ENCODE results near the gene BACH2. TPM values are rescaled to one million over a fixed set of nuclear protein-coding genes. Genes with fewer than 3 reads are reported as not detected.

The BACH2 gene
- polyA plus RNA-seq, 1 donor (not counting 4 experiments of a cell fraction or from before 2014, with no cell fraction given), result 0.50 TPM

DNA sequence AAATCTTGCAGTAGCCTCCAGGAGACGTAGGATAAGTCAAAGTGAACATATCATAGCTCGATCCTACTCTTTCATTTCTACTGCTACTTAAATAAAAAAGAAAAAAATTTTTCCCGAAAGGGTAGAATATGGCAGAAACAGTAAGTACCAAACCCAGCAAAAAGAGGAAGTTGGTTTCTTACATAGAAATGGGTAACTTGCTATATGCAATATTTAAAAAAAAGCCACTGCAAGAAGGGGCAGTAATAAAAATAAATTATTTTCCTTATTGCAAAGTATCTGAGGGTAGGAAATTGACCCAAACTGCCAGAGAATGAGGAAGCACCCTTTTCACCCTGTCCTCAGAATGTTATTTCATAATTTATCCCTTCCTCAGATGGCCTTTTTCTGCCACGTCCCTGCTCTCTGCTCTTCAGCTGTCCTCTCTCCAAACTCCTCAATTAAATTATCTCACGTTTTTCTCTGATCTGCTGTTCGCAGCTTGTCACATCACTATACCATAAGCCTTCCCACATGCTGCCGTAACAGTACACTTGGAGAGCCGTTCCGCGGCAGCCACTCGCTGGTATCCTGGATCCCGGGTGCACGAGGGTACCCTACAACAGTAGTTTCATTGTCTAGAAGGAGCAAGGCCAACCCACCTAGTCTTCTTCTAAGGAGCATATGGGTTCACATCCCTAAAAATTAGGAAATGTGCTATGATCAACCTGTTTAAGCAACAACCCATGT lies 149.6 kb downstream of the BACH2 start:
- Histone ChIP-seq H4K20me1 (ENCODE audit: control insufficient read depth, extremely low read depth, insufficient read depth, low read length) (no peaks in the 10 kb centered on the region), H3K9ac (ENCODE audit: control insufficient read depth, extremely low read depth, insufficient read depth, low read length) (no peak overlapping the region), H3K79me2 (ENCODE audit: control insufficient read depth, insufficient read depth, low read length) (no peaks in the 10 kb centered on the region), H3K4me3 (ENCODE audit: control insufficient read depth in 2 of 3, extremely low read depth in 1 of 3, insufficient read depth in 2 of 3, low read depth in 1 of 3, low read length in 3 of 3) (no peak overlapping the region), H3K9me1 (ENCODE audit: control insufficient read depth, extremely low read depth, insufficient read depth, low read length) (no peaks in the 10 kb centered on the region), H3K36me3 (ENCODE audit: control insufficient read depth in 2 of 2, extremely low read depth in 1 of 2, insufficient read depth in 2 of 2, low read length in 2 of 2) (no peaks in the 10 kb centered on the region), H3K4me2 (ENCODE audit: control insufficient read depth, extremely low read depth, insufficient read depth, low read depth, low read length) (no peak overlapping the region), H3K9me3 (ENCODE audit: control insufficient read depth, low read depth, low read length) (no peaks in the 10 kb centered on the region), H3K27me3 (ENCODE audit: control insufficient read depth, extremely low read depth, insufficient read depth, low read length) (no peaks in the 10 kb centered on the region), H2AFZ (ENCODE audit: control insufficient read depth, low read length) (no peak overlapping the region), H3K27ac (ENCODE audit: control insufficient read depth, insufficient read depth, low read length) (no peak overlapping the region), H3K4me1 (ENCODE audit: control insufficient read depth, extremely low read depth, insufficient read depth, low read length) (peaks cover 3% of the 10 kb centered on the region)
- TF ChIP-seq EZH2 (IDR thresholded peaks at IDR 0.05; ENCODE audit: low read length), result no peak
- TF ChIP-seq, protein P1, sequence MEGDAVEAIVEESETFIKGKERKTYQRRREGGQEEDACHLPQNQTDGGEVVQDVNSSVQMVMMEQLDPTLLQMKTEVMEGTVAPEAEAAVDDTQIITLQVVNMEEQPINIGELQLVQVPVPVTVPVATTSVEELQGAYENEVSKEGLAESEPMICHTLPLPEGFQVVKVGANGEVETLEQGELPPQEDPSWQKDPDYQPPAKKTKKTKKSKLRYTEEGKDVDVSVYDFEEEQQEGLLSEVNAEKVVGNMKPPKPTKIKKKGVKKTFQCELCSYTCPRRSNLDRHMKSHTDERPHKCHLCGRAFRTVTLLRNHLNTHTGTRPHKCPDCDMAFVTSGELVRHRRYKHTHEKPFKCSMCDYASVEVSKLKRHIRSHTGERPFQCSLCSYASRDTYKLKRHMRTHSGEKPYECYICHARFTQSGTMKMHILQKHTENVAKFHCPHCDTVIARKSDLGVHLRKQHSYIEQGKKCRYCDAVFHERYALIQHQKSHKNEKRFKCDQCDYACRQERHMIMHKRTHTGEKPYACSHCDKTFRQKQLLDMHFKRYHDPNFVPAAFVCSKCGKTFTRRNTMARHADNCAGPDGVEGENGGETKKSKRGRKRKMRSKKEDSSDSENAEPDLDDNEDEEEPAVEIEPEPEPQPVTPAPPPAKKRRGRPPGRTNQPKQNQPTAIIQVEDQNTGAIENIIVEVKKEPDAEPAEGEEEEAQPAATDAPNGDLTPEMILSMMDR (optimal IDR thresholded peaks at IDR 0.05 in 1 of 3, IDR thresholded peaks at IDR 0.05 in 1 of 3, conservative IDR thresholded peaks at IDR 0.05 in 1 of 3; ENCODE audit: extremely low read depth in 1 of 3, insufficient read depth in 2 of 3, low read length in 3 of 3), result no peak
- no peak for FAIRE-seq
- DNase-seq (ENCODE audit: low read depth, low spot score), result no peak
- dilution Hi-C loops (cut with MboI; ENCODE audit: extremely low pct_ligation_motif_present, low sequenced_read_pairs), result no loop called here

DNA sequence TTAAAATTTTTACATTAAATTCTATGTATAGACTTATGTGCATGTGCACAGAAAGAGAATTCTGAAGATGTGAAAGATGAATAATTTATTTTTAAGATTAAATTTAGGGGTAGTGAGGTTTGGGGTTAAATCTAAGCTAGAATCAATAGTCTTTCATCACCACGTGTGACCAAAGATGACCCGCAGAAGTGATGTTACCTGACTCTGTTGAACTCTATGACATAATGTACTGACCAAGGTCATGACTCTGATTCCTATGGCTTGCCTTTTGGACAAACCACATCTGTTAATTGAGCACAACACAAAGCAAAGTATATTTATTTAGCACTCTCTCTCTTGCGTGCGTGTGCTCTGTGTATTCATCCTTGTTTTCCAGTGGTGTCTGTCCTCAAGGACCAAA lies 150.6 kb downstream of the BACH2 start:
- peaks cover 3% of the 10 kb centered on the region for H3K4me1 ChIP-seq (ENCODE audit: control insufficient read depth, extremely low read depth, insufficient read depth, low read length)
- no peaks in the 10 kb centered on the region for H4K20me1 ChIP-seq (ENCODE audit: control insufficient read depth, extremely low read depth, insufficient read depth, low read length)
- FAIRE-seq, result no peak
- H3K4me2 ChIP-seq (ENCODE audit: control insufficient read depth, extremely low read depth, insufficient read depth, low read depth, low read length), result no peak overlapping the region
- no peak overlapping the region for H3K9ac ChIP-seq (ENCODE audit: control insufficient read depth, extremely low read depth, insufficient read depth, low read length)
- H3K36me3 ChIP-seq (ENCODE audit: control insufficient read depth in 2 of 2, extremely low read depth in 1 of 2, insufficient read depth in 2 of 2, low read length in 2 of 2), result no peaks in the 10 kb centered on the region
- no peak overlapping the region for H2AFZ ChIP-seq (ENCODE audit: control insufficient read depth, low read length)
- dilution Hi-C loops (cut with MboI; ENCODE audit: extremely low pct_ligation_motif_present, low sequenced_read_pairs), result no loop called here
- no peaks in the 10 kb centered on the region for H3K9me1 ChIP-seq (ENCODE audit: control insufficient read depth, extremely low read depth, insufficient read depth, low read length)
- no peak for DNase-seq (ENCODE audit: low read depth, low spot score)
- no peaks in the 10 kb centered on the region for H3K27me3 ChIP-seq (ENCODE audit: control insufficient read depth, extremely low read depth, insufficient read depth, low read length)
- no peaks in the 10 kb centered on the region for H3K9me3 ChIP-seq (ENCODE audit: control insufficient read depth, low read depth, low read length)
- H3K79me2 ChIP-seq (ENCODE audit: control insufficient read depth, insufficient read depth, low read length), result no peaks in the 10 kb centered on the region
- TF ChIP-seq, protein P1 (optimal IDR thresholded peaks at IDR 0.05 in 1 of 3, IDR thresholded peaks at IDR 0.05 in 1 of 3, conservative IDR thresholded peaks at IDR 0.05 in 1 of 3; ENCODE audit: extremely low read depth in 1 of 3, insufficient read depth in 2 of 3, low read length in 3 of 3), result no peak
- TF ChIP-seq EZH2 (IDR thresholded peaks at IDR 0.05; ENCODE audit: low read length), result no peak
- no peak overlapping the region for H3K27ac ChIP-seq (ENCODE audit: control insufficient read depth, insufficient read depth, low read length)
- H3K4me3 ChIP-seq (ENCODE audit: control insufficient read depth in 2 of 3, extremely low read depth in 1 of 3, insufficient read depth in 2 of 3, low read depth in 1 of 3, low read length in 3 of 3), result no peak overlapping the region

Measured in keratinocyte (primary cell).